Mesendoderm (in vitro differentiated cells): Measurements from ENCODE around the gene HS1BP3.
A peak's percentile ranks its signal among the peaks of the same experiment; 100 is the strongest.

Experiments
- DNase-seq: peaks from one replicate; pipeline ENCODE4 v3.0.0; 2013
- H2AK5ac ChIP-seq: 2 replicates; pipeline ENCODE4 v1.6.1; 2013; ENCODE audit warnings: low read length, inconsistent platforms
- H2BK120ac ChIP-seq: 2 replicates; pipeline ENCODE4 v1.6.1; 2013; ENCODE audit warnings: low read depth, mild to moderate bottlenecking, low read length, moderate library complexity, mixed read lengths
- H2BK15ac ChIP-seq: replicated peaks from 2 replicates; pipeline ENCODE4 v1.6.1; 2013; ENCODE audit warnings: low read depth, mild to moderate bottlenecking, moderate library complexity
- H2BK5ac ChIP-seq: 2 replicates; pipeline ENCODE4 v1.6.1; 2013; ENCODE audit warnings: low read length, inconsistent platforms
- H3K18ac ChIP-seq: 2 replicates; pipeline ENCODE4 v1.6.1; 2013; ENCODE audit warnings: mild to moderate bottlenecking, low read length, mixed read lengths
- H3K23ac ChIP-seq: one replicate; pipeline ENCODE4 v1.6.1; 2013; ENCODE audit warnings: low read length
- H3K27ac ChIP-seq: 2 replicates; pipeline ENCODE4 v1.5.1; 2013; ENCODE audit warnings: low read depth, mild to moderate bottlenecking, inconsistent platforms, low read length, moderate library complexity
- H3K27me3 ChIP-seq: 2 replicates; pipeline ENCODE4 v1.6.1; 2013; ENCODE audit warnings: low read length, control low read depth, mild to moderate bottlenecking, inconsistent platforms; ENCODE audit not compliant: insufficient read depth, poor library complexity
- H3K36me3 ChIP-seq: 2 replicates; pipeline ENCODE4 v1.6.1; 2013; ENCODE audit warnings: low read length, inconsistent platforms; ENCODE audit not compliant: control insufficient read depth, insufficient read depth
- H3K4ac ChIP-seq: one replicate; pipeline ENCODE4 v1.6.1; 2013; ENCODE audit warnings: low read depth, mild to moderate bottlenecking, low read length, moderate library complexity
- H3K4me1 ChIP-seq: 2 replicates; pipeline ENCODE4 v1.6.1; 2013; ENCODE audit warnings: low read depth, low read length, inconsistent platforms; ENCODE audit not compliant: control insufficient read depth
- H3K4me2 ChIP-seq: 2 replicates; pipeline ENCODE4 v1.6.1; 2013; ENCODE audit warnings: low read length
- H3K4me3 ChIP-seq: 2 replicates; pipeline ENCODE4 v1.5.1; 2013; ENCODE audit warnings: mild to moderate bottlenecking, low read length
- H3K56ac ChIP-seq: one replicate; pipeline ENCODE4 v1.6.1; 2013; ENCODE audit warnings: low read length
- H3K79me1 ChIP-seq: 2 replicates; pipeline ENCODE4 v1.6.1; 2013; ENCODE audit warnings: low read length, inconsistent platforms
- H3K79me2 ChIP-seq: 2 replicates; pipeline ENCODE4 v1.6.1; 2013; ENCODE audit warnings: mild to moderate bottlenecking, low read length; ENCODE audit not compliant: control insufficient read depth, insufficient read depth
- H3K9ac ChIP-seq: 2 replicates; pipeline ENCODE4 v1.6.1; 2013; ENCODE audit warnings: low read length, inconsistent platforms
- H4K5ac ChIP-seq: one replicate; pipeline ENCODE4 v1.6.1; 2013; ENCODE audit warnings: low read length
- H4K8ac ChIP-seq: one replicate; pipeline ENCODE4 v1.6.1; 2013; ENCODE audit warnings: low read depth, mild to moderate bottlenecking, control low read depth, low read length, moderate library complexity
- WGBS: extraction: QIAGEN DNeasy Blood & Tissue Kit; methylation state at CpG from one replicate; pipeline ENCODE4 v1.1.7; 2013; ENCODE audit warnings: low lambda C conversion rate, missing lambda C conversion rate; ENCODE audit not compliant: insufficient coverage; ENCODE audit errors: extremely low coverage; 5-methylcytosine and 5-hydroxymethylcytosine counted together

Gene HS1BP3

DNA sequence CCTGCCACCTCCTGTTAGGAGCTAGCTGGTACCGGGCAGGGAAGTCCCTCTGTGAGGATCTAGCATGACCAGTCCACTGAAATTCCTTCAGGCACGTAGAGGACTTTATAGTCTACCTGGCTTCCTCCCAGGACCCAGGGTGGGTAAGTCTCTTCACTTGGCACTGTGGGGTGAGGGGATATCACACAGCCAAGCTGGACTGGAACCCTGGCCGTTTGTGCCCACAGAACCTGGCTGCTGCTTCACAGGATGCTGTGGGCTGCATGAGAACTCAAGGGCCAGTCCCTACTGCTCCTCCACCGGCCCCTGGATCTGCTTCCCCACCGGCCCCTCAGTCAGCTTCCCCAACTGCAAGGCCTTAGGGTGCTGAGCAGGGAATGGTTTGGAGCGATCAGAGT is 35.8 kb downstream of the HS1BP3 start:
- no peaks in the 10 kb centered on the region for H3K79me1 ChIP-seq
- H4K5ac ChIP-seq, result no peak overlapping the region
- H3K4me3 ChIP-seq, result no peak overlapping the region
- H4K8ac ChIP-seq, result no peak overlapping the region
- no peak for DNase-seq
- H3K9ac ChIP-seq, result no peak overlapping the region
- H3K18ac ChIP-seq, result peak overlapping the region; percentile 6
- peaks cover 2% of the 10 kb centered on the region for H3K4me1 ChIP-seq
- no CpG with 5 or more reads among the region's 6 CpGs for WGBS
- H2BK15ac ChIP-seq, result no peak overlapping the region
- no peak overlapping the region for H3K56ac ChIP-seq
- H3K79me2 ChIP-seq, result no peaks in the 10 kb centered on the region
- no peak overlapping the region for H3K4ac ChIP-seq
- H3K4me2 ChIP-seq, result no peak overlapping the region
- no peak overlapping the region for H2BK120ac ChIP-seq
- no peaks in the 10 kb centered on the region for H3K36me3 ChIP-seq
- no peaks in the 10 kb centered on the region for H3K27me3 ChIP-seq
- no peak overlapping the region for H2AK5ac ChIP-seq
- H2BK5ac ChIP-seq, result no peak overlapping the region
- H3K27ac ChIP-seq, result no peak overlapping the region
- no peak overlapping the region for H3K23ac ChIP-seq

DNA sequence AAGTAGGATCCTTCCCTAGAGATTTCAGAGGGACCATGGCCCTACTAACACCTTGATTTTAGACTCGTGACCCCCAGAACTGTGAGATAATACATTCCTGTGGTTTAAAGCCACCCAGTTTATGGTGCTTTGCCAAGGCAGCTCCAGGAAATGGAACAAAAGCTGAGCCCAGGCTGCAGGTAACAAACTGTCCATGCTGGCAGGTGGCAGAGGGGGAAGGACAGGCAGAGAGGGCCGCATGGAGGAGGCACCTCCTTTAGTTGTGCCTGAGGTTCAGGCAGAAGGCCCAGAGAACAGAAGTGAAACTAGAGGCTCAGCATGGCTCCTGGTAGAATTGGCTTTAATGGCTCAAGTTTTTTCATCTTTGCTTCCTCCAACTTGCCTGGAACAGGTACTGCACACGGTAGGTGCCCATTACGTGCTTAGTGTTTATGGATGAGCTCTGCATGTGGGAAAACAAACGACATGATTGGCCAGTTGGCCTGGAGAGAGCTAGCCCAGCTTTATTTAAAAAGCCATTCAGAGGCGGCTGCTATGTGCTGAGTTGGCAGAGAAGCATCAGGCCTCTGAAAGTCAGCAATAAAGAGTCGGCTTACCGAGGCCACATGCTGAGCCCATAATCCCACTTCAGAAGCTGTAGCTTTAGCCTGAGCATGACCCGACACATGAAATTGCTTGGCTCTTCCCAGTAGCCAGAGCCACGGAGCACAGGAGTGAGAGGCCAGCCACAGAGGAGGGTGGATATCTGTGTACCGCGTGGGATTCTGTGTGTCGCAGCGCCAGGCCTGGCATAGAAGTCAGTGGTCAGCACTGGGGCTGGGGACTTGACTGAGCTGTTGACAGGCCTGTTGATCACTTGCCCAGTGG is 36.5 kb downstream of the HS1BP3 start:
- peaks cover 2% of the 10 kb centered on the region for H3K4me1 ChIP-seq
- H4K8ac ChIP-seq, result no peak overlapping the region
- no CpG with 5 or more reads among the region's 14 CpGs for WGBS
- no peak overlapping the region for H3K9ac ChIP-seq
- H3K36me3 ChIP-seq, result no peaks in the 10 kb centered on the region
- no peak overlapping the region for H3K23ac ChIP-seq
- DNase-seq, result peak; percentile 77
- no peak overlapping the region for H2BK15ac ChIP-seq
- H2BK5ac ChIP-seq, result no peak overlapping the region
- H3K56ac ChIP-seq, result no peak overlapping the region
- H2BK120ac ChIP-seq, result no peak overlapping the region
- H3K4ac ChIP-seq, result no peak overlapping the region
- no peak overlapping the region for H2AK5ac ChIP-seq
- H4K5ac ChIP-seq, result no peak overlapping the region
- H3K18ac ChIP-seq, result peak overlapping the region; percentile 6
- H3K79me2 ChIP-seq, result no peaks in the 10 kb centered on the region
- H3K4me2 ChIP-seq, result no peak overlapping the region
- no peaks in the 10 kb centered on the region for H3K27me3 ChIP-seq
- no peak overlapping the region for H3K4me3 ChIP-seq
- H3K79me1 ChIP-seq, result no peaks in the 10 kb centered on the region
- no peak overlapping the region for H3K27ac ChIP-seq

DNA sequence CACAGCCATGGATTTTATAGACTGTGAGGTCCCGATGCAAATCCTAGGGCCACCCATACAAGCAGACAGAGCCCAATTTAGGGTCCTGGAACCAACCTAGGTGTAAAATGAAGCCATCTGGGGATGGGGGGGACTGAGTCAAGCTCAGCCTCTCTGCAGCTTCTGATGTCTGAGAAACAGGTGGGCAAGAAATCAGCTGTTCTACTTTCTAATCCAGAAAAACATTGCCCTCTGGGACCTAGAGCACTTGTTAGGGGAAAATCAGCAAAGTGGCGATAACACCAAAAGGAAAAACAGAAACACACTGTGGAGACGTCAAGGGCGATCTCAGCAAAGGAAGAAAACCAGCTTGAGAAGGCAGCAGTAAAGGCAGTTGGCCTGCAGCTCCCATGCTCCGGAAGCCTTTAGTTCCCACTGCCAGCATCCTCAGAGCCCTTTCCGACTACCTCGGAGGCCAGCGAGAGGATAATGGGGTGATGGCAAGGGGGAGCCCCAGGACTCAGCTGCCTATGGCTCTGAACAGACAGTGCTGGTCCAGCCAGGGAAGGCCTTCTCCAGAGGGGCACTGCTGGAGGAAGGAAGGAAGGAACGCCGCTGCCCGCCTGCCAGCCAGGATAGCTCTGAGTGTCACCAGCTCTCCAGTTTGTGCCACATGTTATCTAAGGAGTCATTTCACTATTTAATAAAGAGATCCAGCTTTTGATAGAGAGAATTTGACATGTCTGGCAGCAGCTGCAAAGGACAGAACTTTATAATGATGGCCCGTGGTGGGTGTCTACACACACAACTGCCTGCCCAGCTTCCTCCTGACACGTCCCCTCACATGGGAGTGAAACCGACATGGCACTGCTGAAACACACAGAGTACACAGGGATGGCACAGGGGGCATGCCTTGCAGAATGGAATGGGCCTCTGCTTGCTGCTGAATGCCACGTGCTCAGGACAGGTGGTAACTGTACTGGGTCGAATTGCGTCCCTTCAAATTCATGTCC is 37.7 kb downstream of the HS1BP3 start:
- no peak overlapping the region for H3K4me2 ChIP-seq
- peaks cover 2% of the 10 kb centered on the region for H3K4me1 ChIP-seq
- no peak overlapping the region for H3K56ac ChIP-seq
- no peak for DNase-seq
- H4K8ac ChIP-seq, result no peak overlapping the region
- no CpG with 5 or more reads among the region's 17 CpGs for WGBS
- H3K18ac ChIP-seq, result no peak overlapping the region
- H3K4ac ChIP-seq, result no peak overlapping the region
- no peak overlapping the region for H2AK5ac ChIP-seq
- no peaks in the 10 kb centered on the region for H3K27me3 ChIP-seq
- H3K79me1 ChIP-seq, result no peaks in the 10 kb centered on the region
- no peak overlapping the region for H2BK5ac ChIP-seq
- H3K36me3 ChIP-seq, result no peaks in the 10 kb centered on the region
- H2BK120ac ChIP-seq, result no peak overlapping the region
- no peaks in the 10 kb centered on the region for H3K79me2 ChIP-seq
- no peak overlapping the region for H3K23ac ChIP-seq
- H3K9ac ChIP-seq, result no peak overlapping the region
- H3K4me3 ChIP-seq, result no peak overlapping the region
- H2BK15ac ChIP-seq, result no peak overlapping the region
- no peak overlapping the region for H3K27ac ChIP-seq
- H4K5ac ChIP-seq, result no peak overlapping the region

DNA sequence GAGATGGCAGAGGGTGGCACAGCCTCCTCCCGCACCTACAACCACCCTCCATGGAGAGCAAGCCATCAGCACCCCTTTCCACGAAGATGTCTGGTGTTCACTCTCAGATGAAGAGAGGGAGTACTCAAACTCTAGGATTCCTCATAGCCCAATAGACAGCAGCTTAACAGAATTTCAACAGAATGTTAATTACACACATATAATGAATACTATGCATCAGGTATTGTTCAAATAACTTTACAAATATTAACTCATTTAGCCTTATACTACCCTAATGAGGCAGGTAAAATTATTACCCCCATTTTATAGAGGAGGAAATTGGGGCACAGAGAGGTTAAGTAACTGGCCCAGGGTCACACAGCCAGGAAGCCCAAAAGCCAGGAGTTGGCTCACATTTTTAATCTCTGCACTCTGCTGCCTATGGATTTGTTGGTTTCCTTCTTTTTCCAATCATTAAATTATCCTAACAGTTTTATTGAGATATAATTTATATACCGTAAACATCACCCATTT is 39.0 kb downstream of the HS1BP3 start:
- H4K8ac ChIP-seq, result no peak overlapping the region
- DNase-seq, result no peak
- no peak overlapping the region for H3K9ac ChIP-seq
- no peak overlapping the region for H4K5ac ChIP-seq
- H2BK15ac ChIP-seq, result no peak overlapping the region
- H3K27ac ChIP-seq, result no peak overlapping the region
- H3K79me2 ChIP-seq, result no peaks in the 10 kb centered on the region
- WGBS, result 100% methylated on average over 1 of the region's 3 CpGs
- H3K79me1 ChIP-seq, result no peaks in the 10 kb centered on the region
- no peak overlapping the region for H3K4me3 ChIP-seq
- H2AK5ac ChIP-seq, result no peak overlapping the region
- H3K23ac ChIP-seq, result no peak overlapping the region
- no peaks in the 10 kb centered on the region for H3K36me3 ChIP-seq
- no peak overlapping the region for H3K56ac ChIP-seq
- no peak overlapping the region for H2BK120ac ChIP-seq
- no peak overlapping the region for H3K4me2 ChIP-seq
- peaks cover 2% of the 10 kb centered on the region for H3K4me1 ChIP-seq
- no peak overlapping the region for H2BK5ac ChIP-seq
- H3K18ac ChIP-seq, result no peak overlapping the region
- no peaks in the 10 kb centered on the region for H3K27me3 ChIP-seq
- no peak overlapping the region for H3K4ac ChIP-seq

DNA sequence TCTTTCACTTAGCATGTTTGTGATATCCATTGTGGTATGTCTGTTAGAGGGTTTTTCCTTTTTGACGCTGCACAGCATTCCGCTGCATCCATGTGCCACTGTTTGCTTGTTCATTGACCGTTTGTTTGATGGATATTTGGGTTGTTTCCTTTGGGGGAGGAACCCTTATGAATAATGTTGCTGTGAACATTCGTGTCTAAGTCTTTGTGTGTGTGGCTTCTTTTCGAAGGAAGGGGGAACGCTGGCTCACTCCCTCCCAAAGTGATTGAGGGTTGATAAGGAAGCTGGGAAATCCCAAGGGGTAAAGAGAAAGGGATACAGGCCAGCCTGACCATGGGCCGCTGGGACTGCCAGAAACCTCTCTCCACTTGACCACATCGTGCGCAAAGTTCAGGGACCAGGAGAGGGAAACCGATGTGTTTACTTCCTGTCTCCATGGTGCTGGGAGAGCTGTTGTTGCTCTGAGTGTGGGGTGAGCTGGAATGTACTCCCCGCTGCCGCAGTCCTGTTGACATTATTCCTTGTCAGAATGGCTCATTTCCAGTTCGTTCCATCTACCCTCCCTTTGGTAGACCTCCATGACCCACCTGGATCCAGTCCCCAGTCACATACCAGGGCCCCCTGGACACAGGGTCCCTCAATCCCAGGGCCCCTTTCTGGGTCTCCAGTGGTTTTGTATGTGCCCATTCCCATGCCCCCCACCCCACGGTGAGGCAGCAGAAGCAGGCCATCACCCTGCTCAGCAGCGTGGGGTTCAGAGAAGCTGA is 39.6 kb downstream of the HS1BP3 start:
- Histone ChIP-seq H3K27ac (no peak overlapping the region), H2BK15ac (no peak overlapping the region), H3K36me3 (no peaks in the 10 kb centered on the region), H3K56ac (no peak overlapping the region), H3K4ac (no peak overlapping the region), H4K8ac (no peak overlapping the region), H2BK5ac (no peak overlapping the region), H4K5ac (no peak overlapping the region), H2AK5ac (no peak overlapping the region), H3K27me3 (no peaks in the 10 kb centered on the region), H3K79me1 (no peaks in the 10 kb centered on the region), H3K23ac (no peak overlapping the region), H3K18ac (no peak overlapping the region), H3K4me2 (no peak overlapping the region), H3K9ac (no peak overlapping the region), H3K4me1 (no peaks in the 10 kb centered on the region), H3K79me2 (no peaks in the 10 kb centered on the region), H3K4me3 (no peak overlapping the region), H2BK120ac (no peak overlapping the region)
- DNase-seq, result peak; percentile 75
- no CpG with 5 or more reads among the region's 15 CpGs for WGBS
